ENCODE measurements around the gene CACNA1E. TPM values are rescaled to one million over a fixed set of nuclear protein-coding genes. Genes with fewer than 3 reads are reported as not detected.

The CACNA1E gene
- total RNA-seq, 1 donor from 2014 or later, result not detected

DNA sequence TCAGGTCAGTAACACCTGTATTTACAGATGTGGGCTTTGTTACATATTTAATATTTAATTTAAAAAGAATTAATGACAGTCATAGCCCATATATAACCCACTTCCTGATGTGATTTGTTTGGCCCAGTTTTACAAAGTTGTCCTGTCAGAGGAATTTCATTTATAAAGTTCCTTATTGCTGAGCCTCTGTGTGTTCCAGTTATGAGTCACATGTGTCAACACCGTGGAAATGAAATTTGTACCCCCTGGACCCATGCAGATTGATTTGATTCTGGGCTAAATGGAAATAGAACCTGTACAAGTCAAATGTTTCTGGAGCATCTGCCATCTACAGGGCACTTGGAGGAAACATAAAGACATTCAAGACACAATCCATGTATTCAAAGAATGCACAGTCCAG, 149.2 kb downstream of the CACNA1E start:
- DNase-seq (ENCODE audit: low read depth, low spot score), result no peak

DNA sequence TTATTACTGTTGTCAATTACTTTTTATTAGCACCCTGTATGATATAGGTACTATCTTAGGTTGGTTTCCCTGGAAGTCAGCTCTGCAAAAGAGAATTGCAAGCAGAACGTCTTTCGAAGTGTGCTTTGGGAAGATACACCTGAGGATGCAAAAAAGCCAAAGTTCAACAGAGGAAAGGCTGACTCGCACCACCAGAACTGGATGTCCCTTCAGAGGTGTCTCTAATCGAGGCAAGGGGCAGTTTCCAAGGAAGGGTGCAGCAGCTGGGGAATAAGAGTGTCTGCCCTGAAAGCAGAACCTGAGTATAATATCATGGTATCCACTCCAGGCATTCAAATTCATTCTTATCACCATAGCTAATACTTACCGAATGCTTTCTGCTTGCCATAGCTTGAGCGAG, 149.6 kb downstream of the CACNA1E start:
- no peak for DNase-seq (ENCODE audit: low read depth, low spot score)

DNA sequence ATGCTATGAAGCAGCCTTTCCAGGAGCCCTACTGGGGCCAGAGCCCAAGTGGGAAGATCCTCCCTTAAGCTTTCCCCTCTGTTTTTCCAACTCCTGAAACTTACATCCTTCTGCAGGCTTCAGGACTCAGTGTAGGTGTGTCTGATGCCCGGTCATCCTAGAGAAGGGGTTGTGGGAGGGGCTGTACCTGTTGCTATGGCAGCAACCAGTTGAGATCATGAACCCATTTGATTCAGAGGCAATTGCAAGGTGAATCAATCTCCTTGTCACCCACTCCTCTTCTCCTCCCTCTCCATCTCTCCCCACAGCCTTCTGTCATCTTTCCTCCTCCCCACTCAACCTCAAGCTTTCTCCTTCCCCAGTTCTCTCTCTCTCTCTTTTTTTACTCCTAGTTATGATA, 151.8 kb downstream of the CACNA1E start:
- no peak for DNase-seq (ENCODE audit: low read depth, low spot score)

DNA sequence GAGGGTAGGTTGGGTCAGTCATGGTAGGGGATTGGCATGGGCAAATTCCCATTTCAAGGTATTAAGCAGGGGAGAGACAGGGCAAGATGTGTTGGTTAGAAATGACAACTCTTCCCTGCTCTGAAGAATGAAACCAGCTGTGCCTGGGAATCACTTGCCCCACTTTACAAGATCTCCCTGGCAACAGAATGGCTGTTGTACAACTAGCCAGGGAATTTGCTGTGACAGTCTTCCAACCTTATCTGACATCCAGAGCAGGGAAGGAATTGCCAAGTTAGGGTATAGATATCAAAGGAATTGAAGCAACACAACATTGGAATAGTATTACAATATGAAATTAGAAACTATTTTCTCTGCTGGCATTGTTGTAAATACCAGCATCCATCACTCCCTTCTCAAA, 154.7 kb downstream of the CACNA1E start:
- no peak for DNase-seq (ENCODE audit: low read depth, low spot score)

DNA sequence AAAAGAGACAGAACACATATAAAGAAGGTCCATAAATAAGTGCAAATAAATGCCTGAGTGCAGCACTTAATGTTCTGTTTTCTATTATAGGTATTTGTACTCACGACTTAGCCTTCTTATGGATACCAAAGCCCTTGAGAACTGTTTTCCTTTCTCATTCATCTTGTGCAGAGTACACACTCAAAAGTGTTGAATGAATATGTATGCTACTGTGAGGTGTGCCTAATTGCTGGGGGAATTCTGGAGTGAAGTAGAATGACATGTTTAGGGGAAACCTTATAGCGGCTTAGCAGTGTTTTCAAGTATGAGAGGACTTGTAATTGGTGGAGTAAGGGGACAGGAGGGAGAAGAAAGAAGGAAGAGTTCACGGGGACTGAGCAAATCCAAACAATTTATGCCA, 157.6 kb downstream of the CACNA1E start:
- no peak for DNase-seq (ENCODE audit: low read depth, low spot score)

DNA sequence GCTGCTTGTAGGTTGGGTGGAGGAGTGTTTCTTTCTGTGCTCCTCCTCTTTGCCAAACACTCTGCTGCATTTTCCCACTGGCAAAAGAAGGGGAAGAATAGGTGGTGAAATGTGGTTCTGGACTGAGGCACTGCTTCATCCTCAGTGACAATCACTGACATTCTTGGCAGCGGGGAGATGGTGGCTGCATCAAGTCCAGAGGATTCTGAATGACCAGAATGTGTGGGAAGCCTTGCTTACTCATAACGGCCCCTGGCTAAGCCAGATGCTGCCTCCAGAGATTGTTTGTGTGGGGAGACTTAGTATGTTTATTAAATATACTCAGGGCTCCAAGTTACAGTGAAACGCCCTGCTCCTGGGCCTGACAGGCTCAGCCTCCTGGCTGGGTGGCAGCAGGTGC, 160.3 kb downstream of the CACNA1E start:
- DNase-seq (ENCODE audit: low read depth, low spot score), result no peak

DNA sequence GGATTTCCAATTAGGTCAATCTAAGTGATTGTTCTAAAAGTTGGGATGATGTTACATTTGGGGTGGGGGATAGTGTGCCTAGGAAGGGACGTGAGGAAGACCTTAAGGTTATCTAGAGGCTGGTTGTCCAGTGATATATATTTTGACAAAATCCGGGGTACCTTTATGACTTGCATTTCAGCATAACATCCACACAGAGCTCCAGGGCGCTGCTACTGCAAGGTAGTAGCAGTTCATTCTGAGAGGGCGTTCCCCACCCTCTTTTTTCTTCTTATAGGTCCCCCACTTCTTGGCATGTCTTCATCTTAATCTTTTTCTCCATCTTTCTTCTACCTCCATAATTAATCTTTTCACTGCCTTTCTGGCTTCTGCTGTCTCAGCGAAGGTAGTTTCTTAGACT, 161.9 kb downstream of the CACNA1E start:
- no peak for DNase-seq (ENCODE audit: low read depth, low spot score)

DNA sequence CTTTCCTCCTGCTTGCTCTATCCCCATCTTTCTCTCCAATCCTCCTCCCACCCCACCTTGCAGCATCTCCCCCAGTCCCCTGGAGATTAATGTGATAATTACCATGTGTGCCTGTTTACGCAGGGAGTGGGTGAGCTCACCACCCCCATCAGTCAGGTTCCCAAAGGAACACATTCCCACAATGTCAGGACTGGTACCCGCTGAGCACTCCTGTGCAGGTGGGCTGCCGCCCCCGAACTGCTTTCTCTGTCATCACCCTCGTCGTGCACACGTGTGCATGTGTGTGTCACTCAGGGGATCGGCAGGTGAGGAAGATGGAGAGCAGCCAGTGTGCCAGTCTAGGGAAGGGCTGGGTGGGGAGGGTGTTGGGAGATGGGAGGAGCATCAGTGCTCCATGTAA, 163.4 kb downstream of the CACNA1E start:
- DNase-seq (ENCODE audit: low read depth, low spot score), result no peak

DNA sequence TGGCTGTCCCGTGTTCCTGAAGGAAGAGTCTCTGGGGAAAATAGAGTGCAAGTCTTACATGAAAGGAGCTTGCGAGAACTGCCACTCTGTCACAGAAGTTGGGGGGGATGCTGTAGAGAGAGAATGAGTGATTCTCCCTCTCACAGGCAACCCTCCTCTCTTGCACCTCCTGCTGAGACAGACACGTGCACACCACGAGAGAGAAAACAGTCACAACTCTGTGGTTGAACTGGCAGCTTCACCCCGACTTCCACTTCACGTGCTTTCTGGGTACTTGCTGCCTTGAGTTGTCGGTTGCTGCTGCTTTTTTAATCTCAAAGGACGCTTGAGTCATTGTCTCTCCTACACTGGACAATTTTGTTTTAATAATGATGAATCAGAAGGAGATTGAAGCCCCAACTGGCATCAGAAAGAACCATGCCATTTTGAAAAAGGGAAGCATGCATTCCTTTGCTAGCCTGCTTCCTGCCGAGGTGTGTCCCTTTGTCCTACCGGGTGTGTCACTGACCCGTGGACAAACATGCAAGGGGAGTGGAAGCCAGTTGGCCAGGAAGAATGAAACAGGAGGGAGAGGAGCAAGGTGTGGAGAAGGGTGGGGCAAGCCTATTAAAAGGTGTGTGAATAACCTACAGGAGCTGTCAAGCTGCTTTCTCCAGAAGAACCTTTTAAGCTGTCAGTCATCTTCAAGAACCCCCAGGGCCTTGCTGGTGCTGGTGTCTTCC, 164.2 kb downstream of the CACNA1E start:
- no peak for DNase-seq (ENCODE audit: low read depth, low spot score)

DNA sequence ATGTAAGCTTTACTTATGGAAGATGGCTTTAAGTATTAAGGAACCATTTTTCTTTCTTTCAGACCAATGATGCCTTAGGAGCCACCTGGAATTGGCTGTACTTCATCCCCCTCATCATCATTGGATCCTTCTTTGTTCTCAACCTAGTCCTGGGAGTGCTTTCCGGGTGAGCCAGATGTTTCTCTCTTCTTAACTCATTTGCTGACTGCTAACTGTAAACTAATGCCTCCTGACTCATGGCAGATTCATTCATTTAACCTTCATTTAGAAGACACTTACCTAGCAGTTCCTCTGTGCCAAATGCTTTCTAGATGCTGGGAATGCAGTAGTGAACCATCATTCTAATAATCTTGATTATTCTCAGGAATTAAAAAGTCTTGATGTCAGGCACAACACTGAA, 168.0 kb downstream of the CACNA1E start:
- DNase-seq (ENCODE audit: low read depth, low spot score), result no peak

DNA sequence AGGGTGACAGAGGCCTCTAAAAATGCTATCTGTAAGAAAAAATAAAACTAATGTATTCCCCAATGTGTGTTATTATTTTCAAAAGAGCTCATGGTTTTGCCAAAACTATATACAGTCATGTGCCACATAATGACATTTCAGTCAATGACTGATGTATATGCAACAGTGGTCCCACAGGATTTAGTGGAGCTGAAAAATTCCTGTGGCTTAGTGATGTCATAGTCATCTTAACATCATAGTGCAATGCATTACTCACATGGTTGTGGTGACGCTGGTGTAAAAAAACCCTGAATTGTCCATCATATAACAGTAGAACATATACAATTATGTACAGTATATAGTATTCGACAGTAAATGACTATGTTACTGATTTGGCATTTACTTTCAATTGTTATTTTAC, 172.4 kb downstream of the CACNA1E start:
- no peak for DNase-seq (ENCODE audit: low read depth, low spot score)

DNA sequence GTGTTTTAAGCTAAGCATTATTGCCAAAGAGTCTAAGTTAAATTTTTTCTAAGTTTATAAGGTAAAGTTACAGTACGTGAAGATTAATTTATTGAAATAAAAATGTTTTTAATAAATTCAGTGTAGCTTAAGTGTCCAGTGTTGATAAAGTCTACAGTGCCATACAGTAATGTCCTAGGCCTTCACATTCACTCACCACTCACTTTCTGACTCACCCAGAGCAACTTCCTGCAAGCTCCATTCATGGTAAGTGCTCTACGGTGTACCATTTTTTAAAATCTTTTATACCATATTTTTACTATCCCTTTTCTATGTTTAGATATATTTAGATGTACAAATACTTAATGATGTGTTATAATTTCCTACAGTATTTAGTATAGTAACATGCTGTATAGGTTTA, 173.2 kb downstream of the CACNA1E start:
- DNase-seq (ENCODE audit: low read depth, low spot score), result no peak

DNA sequence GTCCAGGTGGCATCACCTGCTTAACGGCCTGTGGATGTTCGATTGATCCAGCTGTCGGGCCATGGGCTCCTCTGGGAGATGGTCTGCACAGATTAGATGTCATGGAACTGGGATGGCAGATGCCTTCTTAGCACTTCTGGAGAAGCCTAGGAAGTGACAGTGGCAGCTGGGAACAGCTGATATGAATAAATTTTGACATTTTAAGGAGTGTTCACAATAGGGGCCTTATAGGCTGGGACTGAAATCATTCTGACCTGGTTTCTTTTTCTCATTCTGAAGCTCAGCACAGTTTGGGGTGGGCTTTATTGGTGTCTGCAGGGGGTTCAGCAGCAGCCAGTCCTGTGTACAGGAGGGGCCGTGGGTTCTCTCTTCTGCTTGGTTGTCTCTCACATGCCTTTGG, 175.3 kb downstream of the CACNA1E start:
- no peak for DNase-seq (ENCODE audit: low read depth, low spot score)

DNA sequence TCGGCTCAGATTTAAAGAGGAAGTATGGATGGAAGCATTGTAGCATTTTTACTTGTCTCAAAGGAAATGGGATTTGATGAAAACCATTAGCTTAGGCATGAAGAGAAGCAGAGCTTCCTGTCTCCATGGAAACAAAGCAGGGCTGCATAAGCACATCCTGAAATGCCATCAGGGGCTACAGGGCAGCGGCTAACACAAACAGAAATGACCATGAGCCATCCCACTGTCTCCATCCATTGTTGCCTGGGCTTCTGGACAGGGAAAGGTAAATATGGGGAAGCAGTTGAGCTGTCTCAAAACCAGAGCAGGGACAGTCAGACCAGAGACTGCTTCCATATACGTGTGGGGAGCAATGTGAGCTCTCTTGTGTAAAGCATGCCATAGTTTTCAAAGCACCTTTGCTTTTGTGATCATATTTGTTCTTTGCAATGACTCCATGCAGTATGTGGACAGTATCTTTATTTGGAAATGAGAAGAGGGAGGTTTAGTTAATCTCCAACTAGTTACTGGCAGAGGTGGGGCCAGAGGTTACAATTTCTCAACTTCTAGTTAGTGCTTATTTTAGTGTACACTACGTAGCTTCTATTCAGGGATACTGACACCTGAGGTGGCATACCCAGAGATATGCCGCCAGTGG, 176.1 kb downstream of the CACNA1E start:
- no peak for DNase-seq (ENCODE audit: low read depth, low spot score)

DNA sequence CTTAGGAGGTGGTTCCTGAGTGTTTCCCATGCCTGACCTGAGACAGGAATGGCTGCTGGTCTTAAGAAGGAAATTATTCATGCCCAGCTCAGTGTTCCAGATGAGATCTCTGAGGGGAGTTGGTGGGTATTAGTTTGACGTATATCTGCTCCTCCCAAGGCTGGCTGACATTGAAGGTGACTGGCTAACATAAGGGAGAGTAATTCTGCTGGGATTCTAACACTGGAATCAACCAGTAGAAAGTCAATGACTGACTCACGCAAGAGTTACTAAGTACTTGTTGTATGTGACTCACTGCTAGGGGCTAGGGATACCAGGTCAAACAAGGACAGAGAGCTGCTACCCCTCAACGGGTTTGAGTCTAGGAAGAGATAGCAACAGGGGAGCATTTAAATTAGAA, 177.3 kb downstream of the CACNA1E start:
- DNase-seq (ENCODE audit: low read depth, low spot score), result no peak

DNA sequence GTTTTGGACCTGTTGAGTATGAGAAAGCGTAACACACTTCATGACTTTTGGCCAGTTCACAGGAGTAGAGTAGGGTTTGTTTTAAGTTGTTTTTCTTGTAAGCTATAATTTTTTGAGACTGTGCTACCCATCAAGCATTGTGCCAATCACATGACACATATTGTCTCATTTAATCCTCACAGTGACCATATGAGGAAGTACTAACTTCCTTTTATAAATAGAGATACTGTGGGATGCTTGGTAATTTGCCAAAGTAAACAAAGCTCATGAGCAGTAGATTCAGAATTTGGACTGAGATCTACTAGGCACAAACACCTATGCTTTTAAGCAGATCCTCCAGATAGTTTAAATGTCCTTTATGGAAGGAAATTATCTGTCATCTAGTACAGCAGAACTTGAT, 178.3 kb downstream of the CACNA1E start:
- no peak for DNase-seq (ENCODE audit: low read depth, low spot score)

DNA sequence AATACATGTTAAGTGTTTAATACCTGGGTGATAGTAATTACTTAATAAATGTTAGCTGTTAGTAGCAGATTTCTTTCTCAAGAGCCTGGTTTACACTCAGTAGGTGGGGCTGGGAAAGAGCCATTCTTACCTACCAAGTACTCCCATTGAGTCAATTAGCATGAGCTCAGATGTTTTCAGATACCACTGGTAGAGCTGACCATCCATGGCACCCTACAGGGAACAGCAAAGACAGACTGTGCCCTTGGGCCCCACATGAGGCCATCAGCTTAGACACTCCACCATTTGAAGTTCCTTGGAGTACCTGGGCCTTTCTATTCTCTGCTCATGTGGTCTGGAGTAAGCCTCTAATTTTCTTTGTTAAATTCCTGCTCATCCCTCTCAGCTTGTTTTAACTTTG, 179.3 kb downstream of the CACNA1E start:
- no peak for DNase-seq (ENCODE audit: low read depth, low spot score)

DNA sequence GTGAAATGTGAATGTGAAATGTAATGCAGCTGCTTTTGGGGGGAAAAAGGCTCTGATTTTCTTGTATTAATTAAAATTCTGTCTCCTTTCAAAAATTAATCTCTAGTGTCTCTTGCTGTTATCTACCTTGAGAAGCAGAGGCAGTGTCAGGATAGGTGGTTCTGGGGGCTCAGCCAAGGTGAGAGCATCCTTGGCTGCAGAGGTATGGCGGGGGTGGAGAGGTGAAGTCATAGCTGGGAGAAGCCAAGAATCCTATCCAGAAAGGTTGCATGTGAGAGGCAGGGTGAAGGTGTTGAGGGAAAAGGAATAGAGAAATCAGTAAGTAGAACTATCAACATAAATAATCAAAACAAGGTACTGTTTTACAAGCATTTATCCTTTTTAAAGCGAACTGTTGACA, 181.2 kb downstream of the CACNA1E start:
- no peak for DNase-seq (ENCODE audit: low read depth, low spot score)

DNA sequence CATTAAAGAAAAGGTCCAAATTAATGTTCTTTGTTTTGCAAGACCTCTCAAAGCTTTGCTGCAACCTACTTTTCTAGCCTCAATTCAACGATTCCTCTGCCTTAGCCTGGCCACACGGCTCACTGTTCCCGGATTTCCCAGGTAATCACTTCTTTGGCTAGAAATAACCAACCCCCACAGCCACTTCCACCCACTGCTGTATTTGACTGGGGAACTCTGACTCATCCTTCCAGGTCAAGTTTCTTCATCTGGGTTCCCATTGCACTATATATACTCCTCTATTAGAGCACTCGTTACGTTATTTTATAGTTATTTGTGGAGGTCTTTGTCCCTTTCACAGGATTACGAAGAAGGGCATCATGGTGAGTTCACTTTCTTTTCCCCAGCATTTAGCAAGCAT, 185.9 kb downstream of the CACNA1E start:
- no peak for DNase-seq (ENCODE audit: low read depth, low spot score)

DNA sequence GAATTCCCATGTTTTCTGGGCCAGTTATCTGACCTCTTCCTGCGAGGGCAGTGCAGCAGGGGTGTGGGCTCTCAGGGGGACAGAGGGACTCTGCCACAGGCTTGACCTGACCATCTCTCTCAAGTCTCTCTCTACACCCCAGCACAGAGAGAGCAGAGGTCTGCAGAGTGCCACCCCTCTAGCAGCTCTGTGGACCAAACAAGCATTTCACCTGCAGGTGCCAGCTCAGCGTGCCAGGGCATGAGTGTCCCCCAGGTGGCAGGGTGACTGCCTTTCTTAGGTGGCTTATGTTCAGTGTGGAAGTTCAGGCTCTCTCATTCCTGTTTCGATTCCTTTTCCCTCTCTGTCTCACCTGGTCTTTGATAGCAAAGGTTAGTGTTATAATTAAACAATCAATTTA, 191.3 kb downstream of the CACNA1E start:
- DNase-seq (ENCODE audit: low read depth, low spot score), result no peak

DNA sequence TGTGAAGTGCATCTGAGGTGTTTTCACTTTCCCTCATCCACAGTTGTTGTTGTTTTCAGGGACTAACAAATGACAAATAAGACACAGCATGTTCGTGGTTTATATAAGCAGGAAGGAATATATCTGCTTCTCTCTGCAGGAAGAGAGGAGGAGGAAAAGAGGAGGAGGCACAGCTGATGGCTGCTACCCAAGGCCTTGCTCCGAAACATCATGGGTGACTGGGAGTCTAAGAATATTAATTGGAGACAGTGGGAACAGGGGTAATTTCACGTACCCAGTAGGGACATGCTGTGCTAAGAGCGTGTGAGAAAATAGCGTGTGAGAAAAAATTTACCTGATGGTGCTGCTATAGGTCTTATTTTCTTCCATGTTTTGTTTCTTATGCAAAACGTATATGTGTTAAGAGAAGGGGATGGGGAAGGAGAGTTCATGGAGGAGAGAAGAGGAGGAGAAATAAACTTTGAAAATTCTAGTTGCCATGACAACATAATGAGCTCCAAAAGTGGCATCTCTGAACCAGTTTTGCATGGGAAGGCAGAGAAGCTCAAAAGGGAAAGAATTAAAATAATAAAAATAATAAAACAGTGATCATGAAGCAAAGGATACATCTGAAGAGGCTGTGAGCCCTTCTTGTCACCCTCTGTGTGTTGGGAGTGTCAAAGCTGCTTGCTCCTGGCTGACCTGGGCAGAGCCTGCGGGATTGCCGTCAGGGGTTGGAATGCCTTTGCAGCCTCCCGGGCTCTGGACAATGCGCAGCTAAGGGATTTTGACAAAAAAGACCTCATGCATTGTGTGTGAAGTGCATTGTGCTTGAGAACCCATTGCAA, 192.0 kb downstream of the CACNA1E start:
- no peak for DNase-seq (ENCODE audit: low read depth, low spot score)

DNA sequence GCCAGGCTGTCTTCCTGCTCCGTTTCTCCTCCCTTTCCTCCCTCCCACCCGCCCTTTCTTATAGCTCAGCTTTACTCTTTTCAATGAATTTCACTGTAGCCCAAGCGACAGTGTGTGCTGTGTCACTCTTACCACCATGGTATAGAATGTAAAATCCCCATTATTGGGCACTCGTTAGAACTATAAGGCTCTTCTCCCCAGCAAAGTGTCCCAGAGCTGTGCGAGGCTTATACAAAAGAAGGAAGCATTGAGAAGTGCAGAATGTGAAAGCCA, 192.5 kb downstream of the CACNA1E start:
- DNase-seq (ENCODE audit: low read depth, low spot score), result no peak

DNA sequence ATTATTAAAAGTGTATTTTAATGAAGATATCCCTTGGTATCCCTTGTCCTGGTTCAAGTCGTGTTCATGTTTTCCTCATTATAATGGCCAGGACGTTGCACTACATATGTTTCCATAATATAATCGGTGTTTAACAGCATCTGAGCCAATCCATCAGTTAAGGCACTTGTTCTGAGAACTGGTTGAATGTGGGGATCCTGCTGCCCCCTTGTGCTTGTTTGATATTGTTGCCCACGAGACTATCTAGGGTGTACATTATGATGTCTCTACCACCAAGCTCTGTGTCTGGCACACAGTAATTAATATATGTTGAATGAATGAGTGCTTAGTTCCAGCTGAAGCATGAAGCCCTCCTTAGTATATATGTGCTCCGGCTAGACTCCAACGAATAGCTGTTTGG, 193.0 kb downstream of the CACNA1E start:
- no peak for DNase-seq (ENCODE audit: low read depth, low spot score)

Measured in pulmonary artery endothelial cell (primary cell).